SK-N-MC (cell line): ENCODE measurements around the gene POFUT2.

Source experiments
- EZH2 ChIP-seq: fragments of 200-600 bp; sonication (generic); IDR thresholded peaks from one replicate; pipeline ENCODE4 v1.6.1; 2017; ENCODE audit warnings: antibody characterized with exemption
- FOXP2 ChIP-seq: optimal IDR thresholded peaks from 2 replicates; pipeline ENCODE3; 2011; ENCODE audit warnings: mild to moderate bottlenecking, moderate library complexity; ENCODE audit not compliant: insufficient read depth; ENCODE audit errors: extremely low read length, control extremely low read depth
- POLR2AphosphoS5 ChIP-seq: IDR thresholded peaks from 2 replicates; pipeline ENCODE4 v1.6.1; 2012; ENCODE audit warnings: mild to moderate bottlenecking, low read depth, low read length, borderline replicate concordance

GRCh38 chr21:45266518-45267389 lies 20.9 kb downstream of the POFUT2 start:
- no peak for TF ChIP-seq EZH2
- TF ChIP-seq POLR2AphosphoS5, result no peak
- no peak for TF ChIP-seq FOXP2
